Ovary (tissue), 3 donors: Measurements from ENCODE around the gene FBXO15.

ENCODE experiments used
- EP300 ChIP-seq: sonication (generic); formaldehyde crosslinking; IDR thresholded peaks from one replicate; pipeline ENCODE4 v1.6.1; 2017; ENCODE audit warnings: antibody characterized with exemption
- POLR2A ChIP-seq: fragments of 450-650 bp; IDR thresholded peaks from one replicate; pipeline ENCODE4 v1.6.1; 2017; ENCODE audit warnings: antibody characterized with exemption, mild to moderate bottlenecking, moderate library complexity
- TF ChIP-seq, protein P1 (sequence below), 3 donors: fragments of 450-650 bp in 2 of 3; fragments of 200-600 bp in 1 of 3; IDR thresholded peaks; one replicate each; pipeline versions ENCODE4 v1.5.1 to v1.8.0; 2016 to 2022; ENCODE audit warnings: antibody characterized with exemption in 3 of 3, mild to moderate bottlenecking in 1 of 3
- donor health status: DM: no; HTN: no; CAD: no.

DNA sequence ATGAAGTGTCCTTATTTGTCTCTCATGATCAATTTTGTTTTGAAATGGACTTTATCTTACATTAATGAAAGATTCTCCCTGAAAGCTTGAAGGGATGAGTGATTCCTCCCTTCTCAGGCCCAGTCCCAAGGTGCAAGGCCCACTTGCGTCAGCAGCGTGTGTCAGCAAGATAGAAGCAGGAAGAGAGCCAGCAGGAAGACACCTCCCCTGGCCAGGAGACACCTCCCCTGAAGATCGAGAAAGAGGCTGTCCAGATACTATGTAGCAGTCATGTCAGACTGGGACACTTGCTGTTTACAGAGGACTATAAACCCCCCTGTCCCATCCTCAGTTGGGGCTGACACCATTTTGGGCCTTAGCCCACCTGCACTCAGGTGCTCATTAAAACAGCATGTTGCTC, 39.0 kb upstream of the FBXO15 start:
- TF ChIP-seq, protein P1, sequence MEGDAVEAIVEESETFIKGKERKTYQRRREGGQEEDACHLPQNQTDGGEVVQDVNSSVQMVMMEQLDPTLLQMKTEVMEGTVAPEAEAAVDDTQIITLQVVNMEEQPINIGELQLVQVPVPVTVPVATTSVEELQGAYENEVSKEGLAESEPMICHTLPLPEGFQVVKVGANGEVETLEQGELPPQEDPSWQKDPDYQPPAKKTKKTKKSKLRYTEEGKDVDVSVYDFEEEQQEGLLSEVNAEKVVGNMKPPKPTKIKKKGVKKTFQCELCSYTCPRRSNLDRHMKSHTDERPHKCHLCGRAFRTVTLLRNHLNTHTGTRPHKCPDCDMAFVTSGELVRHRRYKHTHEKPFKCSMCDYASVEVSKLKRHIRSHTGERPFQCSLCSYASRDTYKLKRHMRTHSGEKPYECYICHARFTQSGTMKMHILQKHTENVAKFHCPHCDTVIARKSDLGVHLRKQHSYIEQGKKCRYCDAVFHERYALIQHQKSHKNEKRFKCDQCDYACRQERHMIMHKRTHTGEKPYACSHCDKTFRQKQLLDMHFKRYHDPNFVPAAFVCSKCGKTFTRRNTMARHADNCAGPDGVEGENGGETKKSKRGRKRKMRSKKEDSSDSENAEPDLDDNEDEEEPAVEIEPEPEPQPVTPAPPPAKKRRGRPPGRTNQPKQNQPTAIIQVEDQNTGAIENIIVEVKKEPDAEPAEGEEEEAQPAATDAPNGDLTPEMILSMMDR (IDR thresholded peaks at IDR 0.05) = no peak
- no peak for TF ChIP-seq POLR2A
- no peak for TF ChIP-seq EP300
